Stimulated activated CD8-positive, alpha-beta memory T cell treated with anti-CD3 and anti-CD28 coated beads, Interleukin-2, amount 100 ng/mL, for 1 hour (primary cell): ENCODE data around the gene ISYNA1.
A peak's percentile ranks its signal among the peaks of the same experiment; 100 is the strongest.

ENCODE experiments used
- DNase-seq, 2 donors: peaks; one replicate each; pipeline ENCODE4 v3.0.0-alpha.2; 2020; ENCODE audit warnings: low read depth in 2 of 2

Gene ISYNA1

GRCh38 chr19:18437491-18438330 lies at the start of gene ISYNA1:
ISYNA1 (minus strand) TSS chr19:18438133; CDS start chr19:18437979, 154 bp downstream.
- no peak for DNase-seq

DNA sequence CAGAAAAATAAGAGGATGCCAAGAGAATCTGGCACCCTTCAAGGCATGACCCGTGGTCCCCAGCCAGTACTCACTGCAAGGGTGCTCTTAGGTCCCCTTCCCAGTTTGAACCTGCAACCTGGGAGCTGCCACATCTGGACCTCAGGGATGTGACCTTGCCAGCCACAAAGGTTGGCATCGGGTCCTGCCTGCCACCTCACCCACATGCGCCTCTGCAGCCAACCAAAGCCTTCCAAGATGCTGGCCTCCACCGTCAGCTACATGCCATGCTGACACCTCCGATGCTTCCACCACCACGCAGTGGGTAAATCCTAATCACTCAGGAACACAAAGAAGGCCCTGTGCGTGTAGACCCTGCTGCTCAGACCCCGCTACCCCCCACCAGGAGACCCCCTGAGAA lies 48.8 kb upstream of the ISYNA1 start:
- DNase-seq = no peak

- DNase-seq = no peak
These were observed 47.1 kb upstream of the ISYNA1 start for GRCh38 chr19:18484992-18485391.

- DNase-seq = no peak
These were observed 45.4 kb upstream of the ISYNA1 start for GRCh38 chr19:18483119-18483890.

DNA sequence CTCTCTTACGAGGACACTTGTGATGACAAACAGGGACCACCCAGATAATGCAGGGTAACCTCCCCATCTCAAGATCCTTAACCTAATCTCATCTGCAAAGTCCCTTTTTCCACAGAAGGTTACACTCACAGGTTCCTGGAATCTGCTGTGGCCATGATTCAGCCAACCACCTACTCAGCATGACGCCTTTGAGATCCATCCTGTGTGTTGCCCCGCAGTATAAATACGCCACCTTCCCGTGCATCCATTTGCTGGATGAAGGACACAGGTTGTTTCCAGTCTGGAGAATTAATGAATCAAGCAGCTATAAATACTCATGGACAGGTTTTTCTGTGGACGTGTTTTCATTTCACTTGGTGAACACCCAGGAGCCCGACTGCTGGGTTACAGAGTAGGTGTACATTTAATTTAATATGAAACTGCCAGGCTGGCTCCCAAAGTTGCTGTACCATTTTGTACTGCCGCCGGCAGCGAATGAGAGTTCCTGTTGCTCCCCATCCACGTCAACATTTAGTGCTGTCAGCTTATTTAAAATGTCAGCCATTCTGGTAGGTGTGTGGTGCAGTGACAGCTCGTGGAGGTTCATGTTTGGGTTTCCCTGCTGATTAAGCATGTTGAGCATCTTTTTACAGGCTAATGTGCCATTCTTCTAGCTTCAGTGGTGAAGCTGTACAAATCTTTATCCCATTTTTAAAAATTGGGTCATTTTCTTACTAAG lies 43.7 kb upstream of the ISYNA1 start:
- no peak for DNase-seq

DNA sequence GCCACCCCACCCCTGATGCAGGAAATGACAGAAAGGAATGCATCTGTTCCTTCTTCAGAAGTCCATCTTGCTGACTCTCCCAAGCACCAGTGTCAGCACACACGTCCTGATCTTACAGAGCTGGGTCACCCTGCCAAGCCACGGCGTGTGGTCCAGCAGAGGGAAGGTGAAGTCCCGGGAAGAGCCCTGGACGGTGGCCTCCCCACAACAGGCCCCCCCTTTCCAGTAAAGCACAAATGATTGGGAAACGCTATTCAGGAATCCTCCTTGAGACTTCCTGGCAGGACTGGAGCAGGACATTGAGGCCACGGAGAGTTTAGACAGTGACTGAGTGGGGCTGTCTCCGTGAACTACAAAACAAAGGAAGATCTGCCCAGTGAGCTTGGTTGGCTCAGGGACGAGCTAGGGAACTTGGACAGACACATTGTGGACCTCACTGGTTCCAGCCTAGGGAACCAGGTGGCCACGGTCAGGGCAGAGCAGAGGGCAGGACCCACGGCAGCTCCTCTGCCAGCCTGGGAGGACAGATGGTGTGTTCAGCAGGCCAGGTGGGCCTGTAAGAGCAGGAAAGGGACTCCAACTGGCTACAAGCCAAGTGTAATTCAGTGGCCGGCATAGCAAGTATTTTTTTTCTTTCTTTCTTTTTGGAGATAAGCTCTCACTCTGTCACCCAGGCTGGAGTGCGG lies 42.2 kb upstream of the ISYNA1 start:
- no peak for DNase-seq

- no peak for DNase-seq
These were observed 40.8 kb upstream of the ISYNA1 start for GRCh38 chr19:18478545-18479311.

GRCh38 chr19:18477974-18478373 lies 40.0 kb upstream of the ISYNA1 start:
- no peak for DNase-seq

- DNase-seq = no peak
These were observed 39.3 kb upstream of the ISYNA1 start for GRCh38 chr19:18477042-18477779.

DNA sequence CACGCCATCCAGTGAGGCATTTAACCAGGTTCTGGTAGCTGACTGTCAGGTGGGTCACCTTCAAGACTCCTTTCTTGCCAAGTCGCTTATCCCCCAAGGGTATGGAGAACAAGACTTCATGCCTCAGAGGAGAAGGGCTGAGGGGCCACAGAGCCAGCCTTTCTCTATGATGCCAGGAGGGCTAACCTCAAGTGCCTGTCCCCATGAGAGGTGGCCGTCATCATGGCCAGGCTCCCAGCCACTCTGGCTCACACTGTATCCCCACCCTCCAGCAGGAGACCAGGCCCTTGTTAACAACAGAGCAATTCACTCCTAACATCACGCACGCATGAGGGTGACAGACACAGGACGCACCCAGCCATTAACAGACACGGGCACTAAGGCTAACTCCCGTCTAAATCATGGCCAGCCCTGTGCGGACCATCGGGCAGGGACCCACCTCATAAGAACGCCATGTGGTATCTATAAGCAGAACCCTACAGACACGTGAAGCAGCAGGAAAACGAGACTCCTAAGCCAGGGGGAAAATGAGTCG lies 38.6 kb upstream of the ISYNA1 start:
- no peak for DNase-seq

DNA sequence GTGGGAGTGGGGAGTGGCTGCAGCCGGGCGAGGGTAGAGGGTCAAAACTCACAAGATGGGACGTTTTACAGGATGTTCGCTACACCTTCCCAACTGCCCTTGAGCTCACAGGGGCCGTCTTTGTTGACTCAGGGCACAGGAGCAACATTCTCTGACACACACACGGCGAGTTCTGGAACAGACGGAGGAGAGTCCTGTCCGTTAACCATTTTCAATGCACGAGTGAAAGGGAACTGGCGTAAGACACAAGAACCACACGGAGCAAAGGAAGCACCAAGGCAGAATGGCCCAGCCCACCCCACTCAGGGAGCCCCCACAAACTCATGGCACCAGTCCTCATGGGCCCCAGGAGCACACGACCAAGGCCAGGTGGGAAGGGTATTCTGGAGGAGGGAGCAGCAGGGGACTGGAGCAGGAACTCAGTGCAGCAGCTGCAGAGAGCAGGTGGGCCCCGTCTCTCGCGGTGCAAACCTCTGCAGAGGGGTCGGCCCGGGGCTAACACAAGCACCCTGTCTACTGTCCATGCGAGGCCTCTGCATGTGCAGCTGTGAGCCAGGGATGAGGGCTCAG lies 37.9 kb upstream of the ISYNA1 start:
- DNase-seq = no peak

GRCh38 chr19:18475004-18475453 lies 37.1 kb upstream of the ISYNA1 start:
- DNase-seq = no peak

GRCh38 chr19:18474366-18474887 lies 36.5 kb upstream of the ISYNA1 start:
- no peak for DNase-seq

GRCh38 chr19:18473706-18474087 lies 35.8 kb upstream of the ISYNA1 start:
- no peak for DNase-seq

DNA sequence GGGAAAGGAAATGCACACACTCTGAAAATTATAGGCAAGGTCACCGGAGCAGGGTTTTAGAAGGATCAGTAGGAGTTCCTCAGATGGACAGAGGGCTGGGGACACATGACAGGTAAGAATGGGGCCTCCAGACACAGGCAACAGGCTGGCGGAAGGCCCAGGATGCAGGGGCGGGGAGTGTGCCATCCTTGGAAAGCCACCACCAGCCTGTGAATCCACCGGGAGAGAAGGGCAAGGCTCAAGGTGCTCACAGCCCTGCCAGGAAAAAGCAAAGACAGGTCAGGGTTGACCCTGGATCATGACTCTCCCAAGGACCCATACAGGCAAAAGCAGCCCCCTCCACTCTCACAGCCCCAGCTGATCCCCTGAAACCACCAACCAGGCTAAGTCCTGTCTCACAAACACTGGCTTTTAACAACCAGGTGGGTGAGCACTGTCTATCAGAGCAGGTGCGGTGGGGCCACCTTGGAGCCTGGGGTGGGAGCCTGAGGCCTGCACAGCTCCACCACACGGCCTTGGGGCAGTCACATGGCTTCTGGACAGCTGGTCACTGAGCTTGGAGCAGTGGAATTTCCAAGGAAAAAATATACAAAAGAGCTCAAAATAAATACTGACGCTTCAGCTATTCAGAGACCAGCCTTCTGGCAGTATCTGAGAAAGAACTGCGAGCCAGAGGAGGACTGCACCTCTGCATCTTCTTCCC lies 35.2 kb upstream of the ISYNA1 start:
- DNase-seq = no peak

DNA sequence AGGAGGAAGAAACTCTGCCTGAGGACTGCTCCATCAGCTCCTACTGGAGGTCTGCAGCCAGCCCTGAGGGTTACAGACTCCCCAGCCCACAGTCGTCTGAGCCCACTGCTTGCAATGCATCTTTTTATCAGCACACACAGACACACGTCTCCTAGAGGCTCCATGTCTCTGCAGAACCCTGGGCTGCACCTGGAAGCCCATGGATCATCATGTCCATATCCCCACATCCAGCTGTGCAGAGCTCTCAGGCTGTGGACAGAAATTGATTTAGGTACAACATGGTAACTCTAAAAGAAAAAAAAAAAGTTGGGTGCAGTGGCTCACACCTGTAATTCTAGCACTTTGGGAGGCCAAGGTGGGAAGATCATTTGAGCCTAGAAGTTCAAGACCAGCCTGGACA lies 32.9 kb upstream of the ISYNA1 start:
- DNase-seq = no peak

- DNase-seq = peak; percentile 32 to 35
These were observed 31.3 kb upstream of the ISYNA1 start for GRCh38 chr19:18469069-18469846.

- no peak for DNase-seq
These were observed 30.6 kb upstream of the ISYNA1 start for GRCh38 chr19:18468517-18468916.
